ENCODE results near the gene CFAP100.

- TF ChIP-seq CTCF (IDR thresholded peaks at IDR 0.05 in 2 of 3, conservative IDR thresholded peaks at IDR 0.05 in 1 of 3; ENCODE audit: borderline replicate concordance in 1 of 3, insufficient read depth in 1 of 3, low read depth in 2 of 3, low read length in 2 of 3), result peak; percentile 89 to 100 (median 95)
- TF ChIP-seq RAD21 (IDR thresholded peaks at IDR 0.05; ENCODE audit: low read depth), result peak; percentile 96
- TF ChIP-seq SIN3A (IDR thresholded peaks at IDR 0.05; ENCODE audit: low read depth), result no peak
- TF ChIP-seq EZH2phosphoT487 (IDR thresholded peaks at IDR 0.05; ENCODE audit: borderline replicate concordance), result no peak
- TF ChIP-seq YY1 (IDR thresholded peaks at IDR 0.05; ENCODE audit: extremely low read depth, insufficient replicate concordance, low read depth, low read length), result peak; percentile 36
- no peak for TF ChIP-seq CEBPB (IDR thresholded peaks at IDR 0.05; ENCODE audit: low read depth)
- no peak for TF ChIP-seq ELF1 (IDR thresholded peaks at IDR 0.05; ENCODE audit: borderline replicate concordance, low read depth)
- TF ChIP-seq TCF7L2 (IDR thresholded peaks at IDR 0.05; ENCODE audit: borderline replicate concordance, extremely low read depth, insufficient read depth, insufficient read length), result peak; percentile 31
- TF ChIP-seq REST (IDR thresholded peaks at IDR 0.05; ENCODE audit: low read depth), result no peak
- TF ChIP-seq SRF (IDR thresholded peaks at IDR 0.05; ENCODE audit: low read depth), result no peak
- TF ChIP-seq ZBTB33 (IDR thresholded peaks at IDR 0.05; ENCODE audit: extremely low read depth, insufficient replicate concordance, low read length), result no peak
- no peak for TF ChIP-seq EZH2 (IDR thresholded peaks at IDR 0.05)
- TF ChIP-seq POLR2AphosphoS5 (IDR thresholded peaks at IDR 0.05; ENCODE audit: low read depth, low read length), result no peak
These were observed 5.5 kb upstream of the CFAP100 start for GRCh38 chr3:126389112-126389793.
